ENCODE results near the gene GALNT7.

DNA sequence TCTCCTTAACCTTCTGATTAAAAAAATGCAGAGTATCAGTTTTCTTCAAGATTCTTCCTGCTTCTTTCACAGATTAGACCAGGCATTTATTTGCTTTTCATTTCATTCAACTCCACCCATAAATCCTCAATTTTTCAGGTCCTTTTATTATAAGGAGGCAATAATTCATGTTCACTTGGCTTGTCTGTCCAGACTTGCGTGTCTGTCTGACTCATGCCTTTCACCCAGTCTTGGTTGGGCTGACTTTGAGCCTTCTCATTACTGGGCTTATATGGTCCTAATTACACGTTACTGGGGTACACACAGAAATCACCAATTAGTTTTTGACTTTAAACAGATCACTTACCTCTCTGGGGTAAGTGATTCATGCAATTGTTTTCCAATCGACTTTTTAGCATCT is 48.8 kb upstream of the GALNT7 start:
- TF ChIP-seq, protein P1, sequence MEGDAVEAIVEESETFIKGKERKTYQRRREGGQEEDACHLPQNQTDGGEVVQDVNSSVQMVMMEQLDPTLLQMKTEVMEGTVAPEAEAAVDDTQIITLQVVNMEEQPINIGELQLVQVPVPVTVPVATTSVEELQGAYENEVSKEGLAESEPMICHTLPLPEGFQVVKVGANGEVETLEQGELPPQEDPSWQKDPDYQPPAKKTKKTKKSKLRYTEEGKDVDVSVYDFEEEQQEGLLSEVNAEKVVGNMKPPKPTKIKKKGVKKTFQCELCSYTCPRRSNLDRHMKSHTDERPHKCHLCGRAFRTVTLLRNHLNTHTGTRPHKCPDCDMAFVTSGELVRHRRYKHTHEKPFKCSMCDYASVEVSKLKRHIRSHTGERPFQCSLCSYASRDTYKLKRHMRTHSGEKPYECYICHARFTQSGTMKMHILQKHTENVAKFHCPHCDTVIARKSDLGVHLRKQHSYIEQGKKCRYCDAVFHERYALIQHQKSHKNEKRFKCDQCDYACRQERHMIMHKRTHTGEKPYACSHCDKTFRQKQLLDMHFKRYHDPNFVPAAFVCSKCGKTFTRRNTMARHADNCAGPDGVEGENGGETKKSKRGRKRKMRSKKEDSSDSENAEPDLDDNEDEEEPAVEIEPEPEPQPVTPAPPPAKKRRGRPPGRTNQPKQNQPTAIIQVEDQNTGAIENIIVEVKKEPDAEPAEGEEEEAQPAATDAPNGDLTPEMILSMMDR (IDR thresholded peaks at IDR 0.05), result no peak
- no peak for TF ChIP-seq POLR2A (IDR thresholded peaks at IDR 0.05)

All from heart left ventricle (tissue), 13 donors.